HL-60/S4 treated with phorbol 12-myristate 13-acetate at 8.2 ng/mL for 4 days and 3 days (cell line): Measurements from ENCODE around the gene CAMKV.

ENCODE experiments used
- in situ Hi-C: fragments of 300-500 bp; cut with MboI; formaldehyde crosslinking; loops from 2 replicates; pipeline ENCODE4 v1.15.0; 2022; ENCODE audit warnings: low sequenced_read_pairs

Gene CAMKV

GRCh38 chr3:49898991-49899390, 29.3 kb upstream of the CAMKV start:
- in situ Hi-C loops, result no loop called here

GRCh38 chr3:49896345-49896744, 26.6 kb upstream of the CAMKV start:
- in situ Hi-C loops, result no loop called here

- in situ Hi-C loops, result no loop called here
Observed at GRCh38 chr3:49895791-49896190, 26.1 kb upstream of the CAMKV start.

GRCh38 chr3:49889296-49889695, 19.6 kb upstream of the CAMKV start:
- in situ Hi-C loops, result no loop called here

- in situ Hi-C loops, result no loop called here
Observed at GRCh38 chr3:49886922-49887265, 17.2 kb upstream of the CAMKV start.

- in situ Hi-C loops, result no loop called here
Observed at GRCh38 chr3:49883998-49884397, 14.3 kb upstream of the CAMKV start.

GRCh38 chr3:49882166-49882565, 12.5 kb upstream of the CAMKV start:
- in situ Hi-C loops, result no loop called here

- in situ Hi-C loops, result no loop called here
Observed at GRCh38 chr3:49880581-49881315, 11.0 kb upstream of the CAMKV start.

- in situ Hi-C loops, result no loop called here
Observed at GRCh38 chr3:49879721-49880120, 10.0 kb upstream of the CAMKV start.

- in situ Hi-C loops, result no loop called here
Observed at GRCh38 chr3:49878686-49879085, 9.0 kb upstream of the CAMKV start.

- in situ Hi-C loops, result no loop called here
Observed at GRCh38 chr3:49877716-49878115, 8.0 kb upstream of the CAMKV start.

GRCh38 chr3:49876567-49876966, 6.9 kb upstream of the CAMKV start:
- in situ Hi-C loops, result no loop called here

- in situ Hi-C loops, result no loop called here
Observed at GRCh38 chr3:49873623-49874022, 3.9 kb upstream of the CAMKV start.

- in situ Hi-C loops, result no loop called here
Observed at GRCh38 chr3:49872801-49873281, 3.1 kb upstream of the CAMKV start.

GRCh38 chr3:49871531-49872153, 1.9 kb upstream of the CAMKV start:
- in situ Hi-C loops, result no loop called here

GRCh38 chr3:49868862-49869466, 742 bp downstream of the CAMKV start:
- in situ Hi-C loops, result no loop called here

GRCh38 chr3:49867871-49868321, 1.8 kb downstream of the CAMKV start:
- in situ Hi-C loops, result no loop called here

- in situ Hi-C loops, result no loop called here
Observed at GRCh38 chr3:49867400-49867799, 2.3 kb downstream of the CAMKV start.

GRCh38 chr3:49865198-49865784, 4.4 kb downstream of the CAMKV start:
- in situ Hi-C loops, result no loop called here

- in situ Hi-C loops, result no loop called here
Observed at GRCh38 chr3:49864505-49864904, 5.2 kb downstream of the CAMKV start.

- in situ Hi-C loops, result no loop called here
Observed at GRCh38 chr3:49859576-49860305, 10.0 kb downstream of the CAMKV start.
